Bronchial epithelial cell (primary cell): ENCODE data around the gene CACNG8. TPM values are rescaled to one million over a fixed set of nuclear protein-coding genes. Genes with fewer than 3 reads are reported as not detected.
"Not testable (repeated sequence)": the region's sequence is repeated elsewhere in the genome, so short reads cannot be mapped to it uniquely, and the experiment has no call there.

ENCODE experiments used
- DNase-seq: peaks from one replicate; pipeline ENCODE4 v3.0.0-alpha.2; 2010; ENCODE audit warnings: low read depth
- FAIRE-seq: peaks from 2 replicates; lab custom pipeline; 2011; peaks lifted over from hg19 to GRCh38; lab: Jason Lieb, UNC
- H3K27me3 ChIP-seq: 2 replicates; pipeline ENCODE4 v1.5.1; 2011; ENCODE audit warnings: low read length; ENCODE audit not compliant: control insufficient read depth, insufficient read depth
- H3K36me3 ChIP-seq: 2 replicates; pipeline ENCODE4 v1.5.1; 2011; ENCODE audit warnings: low read length; ENCODE audit not compliant: control insufficient read depth, insufficient read depth
- H3K4me3 ChIP-seq: 2 replicates; pipeline ENCODE4 v1.5.1; 2011; ENCODE audit warnings: mild to moderate bottlenecking, low read depth, low read length, control low read depth
- total RNA-seq: library from RNA; depleted of rRNA; stranded (reverse); fragments of >200 nt; gene quantifications from 2 replicates; pipeline ENCODE4 v1.2.1, GENCODE V29; 2014
- TF ChIP-seq, protein P1 (sequence below): IDR thresholded peaks from 2 replicates; pipeline ENCODE4 v1.5.1; 2011; ENCODE audit warnings: mild to moderate bottlenecking, moderate library complexity, low read length, control low read depth, inconsistent platforms; ENCODE audit not compliant: insufficient read depth, severe bottlenecking

Gene CACNG8
- total RNA-seq, 1 donor from 2014 or later = not detected

DNA sequence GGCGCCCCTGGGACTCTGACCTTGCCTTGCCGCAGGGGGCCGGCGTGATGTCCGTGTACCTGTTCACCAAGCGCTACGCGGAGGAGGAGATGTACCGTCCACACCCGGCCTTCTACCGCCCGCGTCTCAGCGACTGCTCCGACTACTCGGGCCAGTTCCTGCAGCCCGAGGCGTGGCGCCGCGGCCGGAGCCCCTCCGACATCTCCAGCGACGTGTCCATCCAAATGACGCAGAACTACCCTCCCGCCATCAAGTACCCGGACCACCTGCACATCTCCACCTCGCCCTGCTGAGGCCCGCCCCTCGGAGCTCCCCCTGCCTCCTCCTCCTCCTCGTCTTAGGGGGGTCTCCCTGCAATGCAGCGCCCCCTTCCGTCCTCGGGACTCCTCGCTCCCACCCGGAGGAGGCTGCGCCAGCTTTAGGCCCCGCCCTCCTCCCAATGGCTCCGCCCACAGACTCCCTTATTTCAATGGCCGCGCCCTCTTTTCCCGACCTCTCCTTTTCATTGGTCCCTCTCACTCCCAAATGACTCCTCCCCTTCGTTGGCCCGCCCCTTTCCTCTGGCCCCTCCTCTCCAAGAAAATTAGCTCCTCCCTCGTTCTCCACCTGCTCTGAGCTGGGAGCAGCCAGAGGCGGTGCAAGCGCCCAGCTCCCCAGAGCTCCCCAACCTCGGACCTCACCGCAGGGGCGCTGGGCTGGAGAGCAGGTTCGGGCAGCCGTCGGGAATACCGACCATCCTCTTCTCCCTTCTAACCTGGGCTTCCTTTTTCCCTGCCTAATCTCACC lies 20.5 kb upstream of the CACNG8 start:
- Histone ChIP-seq H3K36me3 (no peaks in the 10 kb centered on the region), H3K27me3 (no peaks in the 10 kb centered on the region), H3K4me3 (no peak overlapping the region)
- no peak for FAIRE-seq
- TF ChIP-seq, protein P1, sequence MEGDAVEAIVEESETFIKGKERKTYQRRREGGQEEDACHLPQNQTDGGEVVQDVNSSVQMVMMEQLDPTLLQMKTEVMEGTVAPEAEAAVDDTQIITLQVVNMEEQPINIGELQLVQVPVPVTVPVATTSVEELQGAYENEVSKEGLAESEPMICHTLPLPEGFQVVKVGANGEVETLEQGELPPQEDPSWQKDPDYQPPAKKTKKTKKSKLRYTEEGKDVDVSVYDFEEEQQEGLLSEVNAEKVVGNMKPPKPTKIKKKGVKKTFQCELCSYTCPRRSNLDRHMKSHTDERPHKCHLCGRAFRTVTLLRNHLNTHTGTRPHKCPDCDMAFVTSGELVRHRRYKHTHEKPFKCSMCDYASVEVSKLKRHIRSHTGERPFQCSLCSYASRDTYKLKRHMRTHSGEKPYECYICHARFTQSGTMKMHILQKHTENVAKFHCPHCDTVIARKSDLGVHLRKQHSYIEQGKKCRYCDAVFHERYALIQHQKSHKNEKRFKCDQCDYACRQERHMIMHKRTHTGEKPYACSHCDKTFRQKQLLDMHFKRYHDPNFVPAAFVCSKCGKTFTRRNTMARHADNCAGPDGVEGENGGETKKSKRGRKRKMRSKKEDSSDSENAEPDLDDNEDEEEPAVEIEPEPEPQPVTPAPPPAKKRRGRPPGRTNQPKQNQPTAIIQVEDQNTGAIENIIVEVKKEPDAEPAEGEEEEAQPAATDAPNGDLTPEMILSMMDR = no peak
- no peak for DNase-seq

DNA sequence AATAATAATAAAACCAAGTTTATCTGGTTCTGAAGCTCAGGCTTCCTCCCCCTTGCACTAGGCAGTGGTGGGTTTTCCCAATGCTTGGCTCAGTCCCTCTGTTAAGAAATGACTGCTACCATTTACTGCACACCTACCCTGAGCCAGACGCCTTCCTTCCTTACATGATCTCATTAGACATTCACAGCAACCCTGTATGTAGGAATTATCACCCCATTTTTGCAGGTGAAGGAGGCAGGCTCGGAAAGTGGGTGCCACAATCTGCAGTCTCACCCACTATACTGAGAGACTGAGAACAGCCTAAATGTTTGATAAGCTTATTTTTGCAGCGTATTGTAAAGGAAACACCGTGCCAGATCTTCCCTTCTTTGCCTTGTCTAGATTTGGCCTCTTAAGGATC lies 18.3 kb upstream of the CACNG8 start:
- DNase-seq (no peak), FAIRE-seq (no peak)
- Histone ChIP-seq H3K27me3 (no peaks in the 10 kb centered on the region), H3K4me3 (no peak overlapping the region), H3K36me3 (no peaks in the 10 kb centered on the region)
- TF ChIP-seq, protein P1 = no peak

DNA sequence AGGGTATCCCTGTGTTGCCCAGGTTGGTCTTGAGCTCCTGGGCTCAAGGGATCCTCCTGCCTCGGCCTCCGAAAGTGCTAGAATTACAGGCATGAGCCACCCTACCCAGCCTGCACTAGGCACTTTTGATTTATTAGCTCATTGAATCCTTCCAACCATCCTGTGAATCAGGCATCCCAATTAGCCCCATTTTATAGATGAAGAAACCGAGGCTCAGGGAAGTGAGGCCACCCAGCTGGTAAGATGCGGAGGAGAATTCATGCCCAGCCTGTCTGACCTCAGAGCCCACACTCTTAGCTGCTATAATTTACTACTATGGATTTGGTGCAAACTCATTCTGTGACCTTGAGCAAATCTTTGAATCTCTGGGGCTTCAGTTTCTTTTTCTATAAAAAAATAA lies 17.8 kb upstream of the CACNG8 start:
- Histone ChIP-seq H3K36me3 (no peaks in the 10 kb centered on the region), H3K27me3 (no peaks in the 10 kb centered on the region), H3K4me3 (no peak overlapping the region)
- TF ChIP-seq, protein P1 = no peak
- no peak for FAIRE-seq
- no peak for DNase-seq

DNA sequence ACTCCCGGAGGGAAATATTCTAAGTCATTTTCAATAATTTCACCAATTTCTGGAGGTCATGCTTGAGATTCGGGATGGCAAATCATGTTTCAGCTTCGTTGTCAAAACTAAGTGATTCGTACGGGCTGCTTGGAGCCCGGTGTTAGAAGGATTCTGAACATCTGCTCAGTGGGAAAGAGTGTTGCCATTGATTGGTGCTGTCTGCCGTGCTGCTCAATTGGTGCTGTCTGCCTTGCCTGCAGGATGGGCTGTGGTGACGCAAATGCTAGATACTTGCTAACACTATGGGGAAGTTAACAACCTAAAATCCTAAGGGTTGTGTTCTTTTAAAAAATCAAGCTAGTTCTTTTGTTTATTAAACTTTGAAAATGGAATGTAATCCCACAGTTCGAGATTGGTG lies 17.3 kb upstream of the CACNG8 start:
- H3K27me3 ChIP-seq = no peaks in the 10 kb centered on the region
- DNase-seq (no peak), FAIRE-seq (no peak)
- no peak overlapping the region for H3K4me3 ChIP-seq
- TF ChIP-seq, protein P1 = no peak
- no peaks in the 10 kb centered on the region for H3K36me3 ChIP-seq

DNA sequence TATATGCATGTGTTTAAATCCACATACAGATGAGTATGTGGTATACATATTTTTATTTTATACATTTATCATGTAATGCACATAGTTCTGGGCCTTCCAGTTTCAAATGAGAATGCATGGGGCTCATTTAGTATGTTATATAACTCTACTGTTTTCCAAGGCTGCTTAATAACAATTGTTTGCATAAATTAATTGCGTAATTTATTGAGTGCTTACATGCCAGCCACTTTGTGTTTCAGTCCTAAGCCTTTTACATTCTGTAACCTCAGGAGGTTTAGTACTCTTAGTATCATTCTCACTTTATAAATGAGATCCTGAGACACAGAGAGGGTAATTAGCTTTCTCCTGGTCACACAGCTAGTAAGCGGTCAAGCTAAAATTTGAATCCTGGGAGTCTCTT lies 16.7 kb upstream of the CACNG8 start:
- no peaks in the 10 kb centered on the region for H3K27me3 ChIP-seq
- TF ChIP-seq, protein P1 = no peak
- H3K4me3 ChIP-seq = no peak overlapping the region
- FAIRE-seq = no peak
- DNase-seq = no peak
- no peaks in the 10 kb centered on the region for H3K36me3 ChIP-seq

- no peak for FAIRE-seq
- TF ChIP-seq, protein P1 = no peak
- Histone ChIP-seq H3K27me3 (no peaks in the 10 kb centered on the region), H3K4me3 (no peak overlapping the region), H3K36me3 (no peaks in the 10 kb centered on the region)
- no peak for DNase-seq
Observed at GRCh38 chr19:53947624-53948023, 15.1 kb upstream of the CACNG8 start.

GRCh38 chr19:53948611-53949010 lies 14.1 kb upstream of the CACNG8 start:
- not testable (repeated sequence) for FAIRE-seq

More at GRCh38 chr19:53948611-53949010, 14.1 kb upstream of the CACNG8 start:
- not testable (repeated sequence) for DNase-seq, H3K27me3 ChIP-seq, H3K4me3 ChIP-seq, H3K36me3 ChIP-seq
